ENCODE data around the gene KRTAP10-10.

DNA sequence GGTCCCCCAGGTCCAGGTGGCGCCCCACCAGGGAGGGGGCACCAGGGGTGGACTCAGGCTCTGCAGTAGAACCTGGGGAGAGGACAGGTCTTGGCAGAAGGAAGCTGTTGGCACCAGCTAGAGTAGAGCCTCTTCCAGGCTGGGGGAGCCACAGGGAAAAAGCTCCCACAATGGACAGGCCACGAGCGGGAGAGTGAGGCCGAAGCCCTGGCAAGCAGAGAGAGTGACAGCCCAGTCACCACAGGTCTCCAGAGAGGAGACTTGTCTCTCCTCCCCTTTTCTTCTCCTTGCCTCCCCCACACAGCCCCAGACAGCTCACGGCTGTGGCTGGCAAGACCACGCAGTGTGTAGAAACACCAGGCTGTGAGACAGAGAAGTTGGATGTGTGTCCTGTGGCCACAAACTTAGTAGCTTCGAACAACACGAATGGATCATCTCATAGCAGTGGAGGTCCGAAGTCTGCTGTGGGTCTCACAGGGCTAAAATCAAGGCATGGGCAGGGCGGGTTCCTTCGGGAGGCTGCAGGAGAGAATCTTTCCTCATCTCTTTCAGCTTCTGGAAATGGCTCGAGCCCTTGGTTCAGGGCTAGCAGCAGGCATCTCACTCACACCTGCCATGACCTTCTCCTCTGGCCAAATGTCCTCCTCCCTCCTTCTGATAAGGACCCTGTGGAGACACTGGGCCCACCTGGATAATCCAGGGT is 14.0 kb downstream of the KRTAP10-10 start:
- TF ChIP-seq, protein P1, sequence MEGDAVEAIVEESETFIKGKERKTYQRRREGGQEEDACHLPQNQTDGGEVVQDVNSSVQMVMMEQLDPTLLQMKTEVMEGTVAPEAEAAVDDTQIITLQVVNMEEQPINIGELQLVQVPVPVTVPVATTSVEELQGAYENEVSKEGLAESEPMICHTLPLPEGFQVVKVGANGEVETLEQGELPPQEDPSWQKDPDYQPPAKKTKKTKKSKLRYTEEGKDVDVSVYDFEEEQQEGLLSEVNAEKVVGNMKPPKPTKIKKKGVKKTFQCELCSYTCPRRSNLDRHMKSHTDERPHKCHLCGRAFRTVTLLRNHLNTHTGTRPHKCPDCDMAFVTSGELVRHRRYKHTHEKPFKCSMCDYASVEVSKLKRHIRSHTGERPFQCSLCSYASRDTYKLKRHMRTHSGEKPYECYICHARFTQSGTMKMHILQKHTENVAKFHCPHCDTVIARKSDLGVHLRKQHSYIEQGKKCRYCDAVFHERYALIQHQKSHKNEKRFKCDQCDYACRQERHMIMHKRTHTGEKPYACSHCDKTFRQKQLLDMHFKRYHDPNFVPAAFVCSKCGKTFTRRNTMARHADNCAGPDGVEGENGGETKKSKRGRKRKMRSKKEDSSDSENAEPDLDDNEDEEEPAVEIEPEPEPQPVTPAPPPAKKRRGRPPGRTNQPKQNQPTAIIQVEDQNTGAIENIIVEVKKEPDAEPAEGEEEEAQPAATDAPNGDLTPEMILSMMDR (IDR thresholded peaks at IDR 0.05 in 4 of 5, conservative IDR thresholded peaks at IDR 0.05 in 1 of 5), result no peak
- TF ChIP-seq POLR2A (IDR thresholded peaks at IDR 0.05), result no peak
